Measurements from ENCODE around the gene SOX5.
"Not testable (repeated sequence)": the region's sequence is repeated elsewhere in the genome, so short reads cannot be mapped to it uniquely, and the experiment has no call there.

The SOX5 gene

DNA sequence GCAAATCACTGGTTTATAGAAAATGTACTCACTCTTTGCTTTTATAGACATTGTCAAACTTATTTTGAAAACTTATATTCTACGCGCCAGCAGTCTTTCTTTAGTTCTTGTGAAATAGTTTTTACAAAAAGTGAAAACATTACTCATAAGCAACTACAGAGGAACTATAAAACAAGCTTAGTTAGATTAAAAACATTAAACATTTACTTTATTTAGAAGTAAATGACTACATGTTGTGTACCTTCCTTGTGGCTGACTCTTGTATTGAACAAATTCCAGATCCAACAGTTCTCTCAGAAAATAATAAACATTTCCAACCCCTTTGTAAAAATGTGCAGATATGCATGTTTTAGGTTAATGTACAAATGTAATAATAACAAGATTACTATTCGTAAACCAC, 198.5 kb downstream of the SOX5 start:
- H3K4me1 Mint-ChIP-seq: no peaks in the 10 kb centered on the region
- DNase-seq (ENCODE audit: low spot score in 2 of 2) (no peak), ATAC-seq (ENCODE audit: low read depth) (no peak)
- no peak overlapping the region for H3K4me3 Mint-ChIP-seq
- H3K27ac Mint-ChIP-seq: no peak overlapping the region
- H3K9me3 Mint-ChIP-seq: no peaks in the 10 kb centered on the region
- H3K36me3 Mint-ChIP-seq: no peaks in the 10 kb centered on the region
- H3K27me3 Mint-ChIP-seq: no peaks in the 10 kb centered on the region

DNA sequence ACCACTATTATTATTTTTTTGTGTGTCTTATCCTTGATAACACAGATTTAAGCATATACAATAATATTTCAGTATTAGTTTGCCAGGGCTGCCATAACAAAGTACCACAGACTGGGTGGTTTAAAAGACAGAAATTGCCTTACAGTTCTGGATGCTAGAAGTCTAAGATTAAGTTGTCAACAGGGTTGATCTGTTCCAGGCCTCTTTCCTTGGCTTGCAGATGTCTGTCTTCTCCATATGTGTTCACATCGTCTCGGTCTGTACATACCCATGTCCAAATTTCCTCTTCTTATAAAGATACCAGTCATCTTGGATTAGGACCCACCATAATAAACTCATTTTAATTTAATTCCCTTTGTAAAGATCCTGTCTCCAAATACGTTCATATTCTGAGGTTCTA, 204.8 kb downstream of the SOX5 start:
- H3K4me1 Mint-ChIP-seq: no peaks in the 10 kb centered on the region
- no peaks in the 10 kb centered on the region for H3K9me3 Mint-ChIP-seq
- H3K27me3 Mint-ChIP-seq: no peaks in the 10 kb centered on the region
- ATAC-seq (ENCODE audit: low read depth): no peak
- no peaks in the 10 kb centered on the region for H3K36me3 Mint-ChIP-seq
- H3K4me3 Mint-ChIP-seq: no peak overlapping the region
- no peak overlapping the region for H3K27ac Mint-ChIP-seq
- DNase-seq (ENCODE audit: low spot score in 2 of 2): no peak

- Mint-ChIP-seq H3K36me3 (peaks cover 5% of the 10 kb centered on the region), H3K4me3 (no peak overlapping the region), H3K4me1 (no peaks in the 10 kb centered on the region), H3K27me3 (no peaks in the 10 kb centered on the region), H3K27ac (no peak overlapping the region), H3K9me3 (no peaks in the 10 kb centered on the region)
- no peak for ATAC-seq (ENCODE audit: low read depth)
- DNase-seq (ENCODE audit: low spot score in 2 of 2): no peak
These were observed 206.9 kb downstream of the SOX5 start for GRCh38 chr12:23742574-23742973.

GRCh38 chr12:23731493-23731892, 218.0 kb downstream of the SOX5 start:
- Mint-ChIP-seq H3K27me3 (no peaks in the 10 kb centered on the region), H3K36me3 (peaks cover 2% of the 10 kb centered on the region), H3K4me3 (no peak overlapping the region), H3K27ac (no peak overlapping the region), H3K4me1 (peaks cover 4% of the 10 kb centered on the region), H3K9me3 (no peaks in the 10 kb centered on the region)
- ATAC-seq (ENCODE audit: low read depth) (no peak), DNase-seq (ENCODE audit: low spot score in 2 of 2) (no peak)

DNA sequence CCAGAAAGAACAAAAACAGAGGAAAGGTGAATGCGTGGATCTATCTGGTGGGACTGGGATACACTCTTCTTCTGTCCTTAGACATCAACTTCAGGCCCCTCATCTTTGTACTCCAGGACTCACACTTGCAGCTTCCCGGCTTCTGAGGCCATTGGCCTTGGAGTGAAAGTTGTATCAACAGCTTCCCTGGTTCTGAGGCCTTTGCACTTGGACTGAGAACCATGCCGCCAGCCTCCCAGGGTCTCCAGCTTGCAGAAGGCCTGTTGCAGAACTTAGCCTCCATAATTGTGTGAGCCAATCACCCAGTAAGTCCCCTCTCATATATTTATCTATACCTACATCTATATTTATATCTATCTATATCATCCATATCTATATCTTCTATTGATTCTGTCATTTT, 218.4 kb downstream of the SOX5 start:
- DNase-seq (ENCODE audit: low spot score in 2 of 2) (no peak), ATAC-seq (ENCODE audit: low read depth) (no peak)
- no peaks in the 10 kb centered on the region for H3K9me3 Mint-ChIP-seq
- H3K27ac Mint-ChIP-seq: no peak overlapping the region
- H3K4me3 Mint-ChIP-seq: no peak overlapping the region
- H3K4me1 Mint-ChIP-seq: peaks cover 4% of the 10 kb centered on the region
- H3K27me3 Mint-ChIP-seq: no peaks in the 10 kb centered on the region
- peaks cover 2% of the 10 kb centered on the region for H3K36me3 Mint-ChIP-seq

DNA sequence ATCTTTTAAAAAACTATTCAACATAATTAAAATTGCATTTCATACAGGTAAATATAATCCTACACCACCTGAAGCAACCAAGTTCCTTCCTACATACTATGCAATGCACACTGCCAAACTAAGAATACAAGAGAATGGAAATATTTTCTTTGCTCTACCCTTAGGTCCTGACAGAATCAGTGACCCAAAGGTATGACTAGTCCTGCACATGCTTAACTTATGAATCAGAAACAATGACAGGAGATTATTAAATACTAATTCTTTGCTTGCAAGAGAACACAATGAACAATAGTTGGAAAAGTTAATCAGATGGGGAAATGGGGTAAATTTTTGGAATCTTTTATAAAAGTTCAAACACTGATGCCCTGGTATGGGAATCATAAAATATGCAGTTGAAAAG, 220.1 kb downstream of the SOX5 start:
- H3K27me3 Mint-ChIP-seq: no peaks in the 10 kb centered on the region
- H3K27ac Mint-ChIP-seq: peak overlapping the region; percentile 19
- H3K4me1 Mint-ChIP-seq: no peaks in the 10 kb centered on the region
- DNase-seq (ENCODE audit: low spot score in 2 of 2) (no peak), ATAC-seq (ENCODE audit: low read depth) (no peak)
- H3K36me3 Mint-ChIP-seq: peaks cover 2% of the 10 kb centered on the region
- no peak overlapping the region for H3K4me3 Mint-ChIP-seq
- peaks cover 2% of the 10 kb centered on the region for H3K9me3 Mint-ChIP-seq

- DNase-seq (ENCODE audit: low spot score in 2 of 2): no peak
- Mint-ChIP-seq H3K27ac (no peak overlapping the region), H3K36me3 (peaks cover 2% of the 10 kb centered on the region)
These were observed 222.8 kb downstream of the SOX5 start for GRCh38 chr12:23726646-23727045.

DNA sequence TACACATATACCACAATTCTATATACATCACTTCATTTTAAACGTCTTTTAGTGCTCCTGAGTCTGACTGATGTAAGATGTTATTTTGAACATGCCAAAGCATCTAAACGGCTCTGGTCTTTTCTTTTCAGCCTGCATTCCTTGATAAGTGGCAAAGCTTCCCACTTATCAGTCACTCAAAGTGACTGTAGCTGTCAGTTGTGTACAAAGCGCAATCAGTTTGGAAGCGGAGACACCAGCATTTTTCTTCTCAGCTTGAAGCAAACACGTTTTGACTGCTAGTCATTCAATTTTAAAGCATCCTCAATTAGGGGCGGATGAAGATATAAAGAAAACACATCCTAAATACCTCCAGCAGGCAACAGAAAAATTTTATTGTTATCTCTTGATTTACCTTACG, 226.8 kb downstream of the SOX5 start:
- ATAC-seq (ENCODE audit: low read depth): no peak
- Mint-ChIP-seq H3K27ac (no peak overlapping the region), H3K27me3 (no peaks in the 10 kb centered on the region), H3K4me3 (no peak overlapping the region), H3K4me1 (no peaks in the 10 kb centered on the region), H3K9me3 (peaks cover 2% of the 10 kb centered on the region), H3K36me3 (peaks cover 2% of the 10 kb centered on the region)
- no peak for DNase-seq (ENCODE audit: low spot score in 2 of 2)

More at GRCh38 chr12:23726646-23727045, 222.8 kb downstream of the SOX5 start:
- ATAC-seq (ENCODE audit: low read depth): no peak
- H3K9me3 Mint-ChIP-seq: peaks cover 2% of the 10 kb centered on the region
- H3K27me3 Mint-ChIP-seq: no peaks in the 10 kb centered on the region
- no peak overlapping the region for H3K4me3 Mint-ChIP-seq
- no peaks in the 10 kb centered on the region for H3K4me1 Mint-ChIP-seq

DNA sequence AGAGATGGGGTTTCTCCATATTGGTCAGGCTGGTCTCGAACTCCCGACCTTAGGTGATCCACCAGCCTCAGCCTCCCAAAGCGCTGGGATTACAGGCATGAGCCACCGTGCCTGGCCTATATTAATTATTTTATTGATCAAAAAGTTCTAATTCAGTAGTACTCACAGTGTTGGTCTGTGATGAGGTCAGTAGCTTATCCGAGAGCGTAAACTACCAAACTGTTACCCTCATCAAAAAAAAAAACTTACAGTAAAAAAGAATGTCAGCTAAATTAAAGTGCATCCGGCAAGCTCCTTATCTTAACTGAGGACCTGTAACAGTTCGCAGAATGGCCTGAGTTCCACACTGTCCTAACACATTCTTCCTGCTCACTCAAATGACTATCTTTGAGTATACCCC, 228.2 kb downstream of the SOX5 start:
- H3K4me3 Mint-ChIP-seq: no peak overlapping the region
- DNase-seq (ENCODE audit: low spot score in 2 of 2) (no peak), ATAC-seq (ENCODE audit: low read depth) (no peak)

DNA sequence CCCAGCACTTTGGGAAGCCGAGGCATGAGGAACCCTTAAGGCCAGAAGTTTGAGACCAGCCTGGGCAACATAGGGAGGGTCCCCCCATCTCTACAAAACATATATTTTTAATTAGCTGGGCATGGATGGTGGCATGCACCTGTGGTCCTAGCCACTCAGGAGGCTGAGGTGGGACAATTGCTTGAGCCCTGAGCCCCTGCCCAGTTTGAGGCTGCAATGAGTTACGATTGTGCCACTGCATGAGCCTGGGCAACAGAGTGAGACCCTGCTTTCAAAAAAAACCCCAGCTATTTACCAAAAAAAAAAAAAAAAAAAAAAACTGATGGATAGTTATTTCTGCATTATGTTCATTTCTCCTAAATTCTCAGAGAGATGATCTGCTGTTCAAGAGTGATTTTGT, 230.0 kb downstream of the SOX5 start:
- ATAC-seq (ENCODE audit: low read depth): no peak
- no peak for DNase-seq (ENCODE audit: low spot score in 2 of 2)
- no peak overlapping the region for H3K4me3 Mint-ChIP-seq
- no peaks in the 10 kb centered on the region for H3K36me3 Mint-ChIP-seq
- H3K4me1 Mint-ChIP-seq: no peaks in the 10 kb centered on the region
- H3K27ac Mint-ChIP-seq: no peak overlapping the region
- H3K9me3 Mint-ChIP-seq: no peaks in the 10 kb centered on the region
- no peaks in the 10 kb centered on the region for H3K27me3 Mint-ChIP-seq

More for the DNA sequence above, 228.2 kb downstream of the SOX5 start:
- no peak overlapping the region for H3K27ac Mint-ChIP-seq
- peaks cover 2% of the 10 kb centered on the region for H3K9me3 Mint-ChIP-seq
- no peaks in the 10 kb centered on the region for H3K4me1 Mint-ChIP-seq
- H3K27me3 Mint-ChIP-seq: no peaks in the 10 kb centered on the region
- peaks cover 2% of the 10 kb centered on the region for H3K36me3 Mint-ChIP-seq

GRCh38 chr12:23710361-23710760, 239.1 kb downstream of the SOX5 start:
- ATAC-seq (ENCODE audit: low read depth); H3K36me3 Mint-ChIP-seq; H3K4me1 Mint-ChIP-seq; H3K4me3 Mint-ChIP-seq; H3K27ac Mint-ChIP-seq; H3K9me3 Mint-ChIP-seq; H3K27me3 Mint-ChIP-seq; DNase-seq (ENCODE audit: low spot score in 2 of 2): not testable (repeated sequence)

DNA sequence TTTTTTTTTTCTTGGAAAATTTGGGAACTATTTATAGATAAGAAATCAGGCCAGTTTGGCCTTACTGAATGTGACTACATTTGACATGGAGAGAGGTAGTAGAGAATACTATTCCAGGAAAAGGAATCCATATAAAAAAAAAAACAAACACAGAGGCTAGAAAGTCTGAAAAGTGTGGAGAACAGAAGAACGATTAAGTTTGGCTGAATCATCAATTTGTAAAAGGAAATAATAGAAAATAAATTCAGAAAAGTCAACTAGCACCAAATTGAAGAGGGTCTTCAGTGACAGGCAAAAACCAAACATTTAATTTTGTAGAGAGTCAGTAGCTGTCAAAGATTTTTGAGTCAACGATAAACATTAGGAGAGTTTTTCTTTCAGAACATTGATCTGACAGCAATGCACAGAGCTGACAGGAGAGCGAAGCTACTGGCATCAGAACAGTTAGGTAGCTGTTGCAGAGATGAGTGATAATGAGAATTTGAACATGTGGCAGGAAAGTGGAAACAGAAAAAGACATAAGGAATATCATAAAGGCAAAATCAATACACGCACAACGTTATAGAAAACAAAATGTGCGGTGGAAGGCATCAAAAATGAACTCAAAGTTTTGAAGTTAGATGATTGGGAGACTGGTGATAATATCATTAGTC, 241.2 kb downstream of the SOX5 start:
- ATAC-seq (ENCODE audit: low read depth) (no peak), DNase-seq (ENCODE audit: low spot score in 2 of 2) (no peak)
- no peak overlapping the region for H3K27ac Mint-ChIP-seq
- peaks cover 1% of the 10 kb centered on the region for H3K36me3 Mint-ChIP-seq
- no peaks in the 10 kb centered on the region for H3K9me3 Mint-ChIP-seq
- no peaks in the 10 kb centered on the region for H3K27me3 Mint-ChIP-seq
- H3K4me1 Mint-ChIP-seq: peaks cover 4% of the 10 kb centered on the region
- H3K4me3 Mint-ChIP-seq: no peak overlapping the region

DNA sequence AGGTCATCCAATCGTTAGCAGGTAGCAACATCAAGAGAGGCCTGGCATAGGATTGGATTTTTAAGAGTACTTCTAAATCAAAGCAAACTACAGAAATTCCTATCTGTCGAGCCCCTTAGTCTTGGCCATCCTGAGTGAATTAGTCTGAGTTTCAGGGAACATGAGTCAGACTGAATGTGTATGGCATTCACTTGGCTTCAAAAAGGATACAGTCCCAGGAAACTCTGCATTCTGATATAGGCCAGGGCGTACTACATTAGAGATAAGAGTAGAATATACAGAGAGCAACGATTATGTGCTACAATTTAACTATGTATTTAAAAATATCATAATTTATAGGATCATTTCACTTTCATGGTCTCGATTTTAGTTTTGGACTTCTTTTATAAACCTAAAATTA, 242.2 kb downstream of the SOX5 start:
- no peak overlapping the region for H3K27ac Mint-ChIP-seq
- DNase-seq (ENCODE audit: low spot score in 2 of 2): no peak
- peaks cover 1% of the 10 kb centered on the region for H3K36me3 Mint-ChIP-seq
- ATAC-seq (ENCODE audit: low read depth): no peak
- H3K9me3 Mint-ChIP-seq: no peaks in the 10 kb centered on the region
- H3K4me3 Mint-ChIP-seq: no peak overlapping the region
- H3K27me3 Mint-ChIP-seq: no peaks in the 10 kb centered on the region
- H3K4me1 Mint-ChIP-seq: peaks cover 4% of the 10 kb centered on the region

DNA sequence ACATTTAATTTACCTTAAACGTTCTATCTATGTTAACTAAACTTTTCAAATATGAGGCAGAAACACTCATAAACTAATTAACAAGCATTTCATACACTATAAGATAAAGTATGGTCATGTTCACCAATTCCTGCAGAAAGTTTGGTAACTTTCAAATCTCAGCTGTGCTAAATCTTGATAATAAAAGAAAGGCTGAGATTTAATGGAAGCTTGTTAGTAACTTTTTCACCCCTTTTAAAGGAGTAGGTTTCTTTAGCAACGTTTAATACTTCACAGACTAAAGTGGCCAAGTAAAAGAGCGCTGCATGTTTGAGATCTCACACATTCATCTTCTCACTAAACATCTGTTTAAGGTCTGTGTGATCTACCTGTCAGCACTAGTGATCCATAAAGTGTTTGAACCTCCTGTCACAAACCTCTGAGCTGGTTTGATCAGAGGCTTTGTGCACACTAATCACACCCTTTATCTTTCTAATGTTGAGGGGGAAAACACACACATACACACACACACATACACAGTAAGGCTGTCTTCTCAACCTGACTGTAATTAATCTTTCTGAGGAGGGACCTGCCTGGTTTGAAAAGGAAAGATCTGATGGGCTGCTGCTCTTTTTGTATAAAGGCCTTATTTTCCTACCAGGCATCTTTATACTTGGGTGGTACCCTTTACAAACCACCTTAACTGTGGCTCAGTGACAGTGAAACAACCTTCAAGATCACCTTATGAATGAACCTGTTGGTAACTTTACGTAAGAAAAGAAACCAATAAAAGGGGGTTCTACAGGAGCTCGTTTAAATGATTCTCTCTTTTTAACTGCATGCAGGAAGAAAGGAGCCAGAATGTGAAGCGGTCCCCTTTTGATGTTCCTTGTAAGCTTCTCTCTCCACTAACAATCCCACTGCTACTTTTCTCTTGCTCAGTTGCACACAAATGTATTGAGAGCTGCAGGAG, 244.2 kb downstream of the SOX5 start:
- H3K36me3 Mint-ChIP-seq: peaks cover 1% of the 10 kb centered on the region

More for the DNA sequence above, 244.2 kb downstream of the SOX5 start:
- peaks cover 4% of the 10 kb centered on the region for H3K4me1 Mint-ChIP-seq
- no peaks in the 10 kb centered on the region for H3K27me3 Mint-ChIP-seq
- no peak for ATAC-seq (ENCODE audit: low read depth)
- H3K4me3 Mint-ChIP-seq: no peak overlapping the region
- no peaks in the 10 kb centered on the region for H3K9me3 Mint-ChIP-seq
- DNase-seq (ENCODE audit: low spot score in 2 of 2): no peak
- no peak overlapping the region for H3K27ac Mint-ChIP-seq

Measured in memory B cell (primary cell).